Measurements from ENCODE around the gene MPPED1. TPM values are rescaled to one million over a fixed set of nuclear protein-coding genes. Genes with fewer than 3 reads are reported as not detected.
A peak's percentile ranks its signal among the peaks of the same experiment; 100 is the strongest.

The MPPED1 gene
- total RNA-seq, 2 donors from 2014 or later = 0.11 to 0.59 TPM

- Histone ChIP-seq H3K9ac (ENCODE audit: extremely low read depth, low read length, poor library complexity, severe bottlenecking) (no peak overlapping the region), H3K27me3 (ENCODE audit: control insufficient read depth, insufficient read depth, low read length, poor library complexity, severe bottlenecking) (no peaks in the 10 kb centered on the region), H3K4me3 (ENCODE audit: low read length) (no peak overlapping the region), H3K4me1 (ENCODE audit: control insufficient read depth, insufficient read depth, low read length) (no peaks in the 10 kb centered on the region), H3K36me3 (ENCODE audit: control insufficient read depth, insufficient read depth, low read length) (no peaks in the 10 kb centered on the region), H3K27ac (ENCODE audit: low read depth, low read length) (no peak overlapping the region), H3K9me3 (ENCODE audit: control insufficient read depth, low read length) (no peaks in the 10 kb centered on the region)
- Mint-ChIP-seq H3K27ac (no peak overlapping the region), H3K9me3 (peaks cover 5% of the 10 kb centered on the region), H3K36me3 (ENCODE audit: low read depth) (no peaks in the 10 kb centered on the region), H3K4me1 (peaks cover 19% of the 10 kb centered on the region), H3K4me3 (no peak overlapping the region), H3K27me3 (ENCODE audit: insufficient read depth) (no peaks in the 10 kb centered on the region)
- TF ChIP-seq CTCF (conservative IDR thresholded peaks at IDR 0.05) = no peak
- 77 to 84% methylated on average over 7 of the region's 8 CpGs for WGBS, 2 experiments (ENCODE audit: insufficient coverage in 1 of 2, insufficient read length in 1 of 2)
- DNase-seq = peak; percentile 40
Measured at GRCh38 chr22:43377896-43378704, 33.7 kb upstream of the MPPED1 start.

GRCh38 chr22:43381693-43382092, 30.1 kb upstream of the MPPED1 start:
- no peak overlapping the region for H3K9ac ChIP-seq (ENCODE audit: extremely low read depth, low read length, poor library complexity, severe bottlenecking)
- no peaks in the 10 kb centered on the region for H3K4me1 ChIP-seq (ENCODE audit: control insufficient read depth, insufficient read depth, low read length)
- DNase-seq = peak; percentile 17
- no peak overlapping the region for H3K4me3 ChIP-seq (ENCODE audit: low read length)
- Mint-ChIP-seq H3K36me3 (ENCODE audit: low read depth) (no peaks in the 10 kb centered on the region), H3K4me3 (no peak overlapping the region), H3K9me3 (no peaks in the 10 kb centered on the region), H3K4me1 (peaks cover 18% of the 10 kb centered on the region), H3K27ac (no peak overlapping the region), H3K27me3 (ENCODE audit: insufficient read depth) (peaks cover 12% of the 10 kb centered on the region)
- no peaks in the 10 kb centered on the region for H3K9me3 ChIP-seq (ENCODE audit: control insufficient read depth, low read length)
- 93 to 100% methylated on average over 3 to 6 of the region's 6 CpGs for WGBS, 2 experiments (ENCODE audit: insufficient coverage in 1 of 2, insufficient read length in 1 of 2)
- no peak overlapping the region for H3K27ac ChIP-seq (ENCODE audit: low read depth, low read length)
- no peak for TF ChIP-seq CTCF (conservative IDR thresholded peaks at IDR 0.05)
- peaks cover 7% of the 10 kb centered on the region for H3K27me3 ChIP-seq (ENCODE audit: control insufficient read depth, insufficient read depth, low read length, poor library complexity, severe bottlenecking)
- H3K36me3 ChIP-seq (ENCODE audit: control insufficient read depth, insufficient read depth, low read length) = no peaks in the 10 kb centered on the region

DNA sequence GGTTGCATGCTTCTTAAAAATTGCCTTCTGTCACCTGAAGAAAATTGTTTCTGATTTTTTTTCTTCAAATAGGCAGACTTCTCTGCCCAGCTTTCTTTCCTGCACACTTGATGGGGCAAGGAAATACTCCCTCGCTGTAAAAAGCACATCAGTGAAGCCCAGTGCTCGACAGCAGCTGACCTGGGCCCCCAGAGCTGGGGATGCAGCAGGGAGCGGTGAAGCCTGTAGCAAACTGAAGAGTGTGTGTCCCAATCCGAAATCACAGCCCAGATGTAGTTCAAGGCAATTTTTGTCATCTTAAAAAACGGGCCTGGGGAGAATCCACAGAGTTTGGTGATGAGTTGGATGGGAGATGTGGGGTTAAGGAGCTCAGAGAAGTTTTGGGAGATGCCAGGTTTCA, 27.0 kb upstream of the MPPED1 start:
- Mint-ChIP-seq H3K36me3 (ENCODE audit: low read depth) (no peaks in the 10 kb centered on the region), H3K27me3 (ENCODE audit: insufficient read depth) (peaks cover 26% of the 10 kb centered on the region), H3K4me1 (peaks cover 10% of the 10 kb centered on the region), H3K4me3 (no peak overlapping the region), H3K27ac (no peak overlapping the region), H3K9me3 (no peaks in the 10 kb centered on the region)
- peak; percentile 17 for DNase-seq
- Histone ChIP-seq H3K27me3 (ENCODE audit: control insufficient read depth, insufficient read depth, low read length, poor library complexity, severe bottlenecking) (peaks cover 21% of the 10 kb centered on the region), H3K4me1 (ENCODE audit: control insufficient read depth, insufficient read depth, low read length) (no peaks in the 10 kb centered on the region), H3K9ac (ENCODE audit: extremely low read depth, low read length, poor library complexity, severe bottlenecking) (no peak overlapping the region), H3K4me3 (ENCODE audit: low read length) (no peak overlapping the region), H3K9me3 (ENCODE audit: control insufficient read depth, low read length) (no peaks in the 10 kb centered on the region), H3K27ac (ENCODE audit: low read depth, low read length) (no peak overlapping the region), H3K36me3 (ENCODE audit: control insufficient read depth, insufficient read depth, low read length) (no peaks in the 10 kb centered on the region)
- WGBS, 2 experiments (ENCODE audit: insufficient coverage in 1 of 2, insufficient read length in 1 of 2) = 82% methylated on average over 4 to 5 of the region's 5 CpGs
- no peak for TF ChIP-seq CTCF (conservative IDR thresholded peaks at IDR 0.05)
